Inflammatory macrophage treated with lipopolysaccharide for 1 hour (primary cell): ENCODE data around the gene PROX1.

ENCODE experiments used
- DNase-seq, 2 donors: peaks; one replicate each; pipeline ENCODE4 v3.0.0-alpha.2; 2020 to 2022

The PROX1 gene

GRCh38 chr1:213998785-213999184 lies 11.0 kb downstream of the PROX1 start:
- DNase-seq = no peak

- no peak for DNase-seq
These were observed 12.0 kb downstream of the PROX1 start for GRCh38 chr1:213999732-214000131.

GRCh38 chr1:214002060-214002459 lies 14.3 kb downstream of the PROX1 start:
- DNase-seq = no peak

GRCh38 chr1:214002472-214002871 lies 14.7 kb downstream of the PROX1 start:
- no peak for DNase-seq

GRCh38 chr1:214003233-214003632 lies 15.5 kb downstream of the PROX1 start:
- no peak for DNase-seq

- DNase-seq = no peak
These were observed 16.2 kb downstream of the PROX1 start for GRCh38 chr1:214004014-214004413.

- no peak for DNase-seq
These were observed 17.0 kb downstream of the PROX1 start for GRCh38 chr1:214004795-214005194.

- no peak for DNase-seq
These were observed 17.9 kb downstream of the PROX1 start for GRCh38 chr1:214005708-214006107.

GRCh38 chr1:214006845-214007244 lies 19.1 kb downstream of the PROX1 start:
- no peak for DNase-seq

- no peak for DNase-seq
These were observed 20.6 kb downstream of the PROX1 start for GRCh38 chr1:214008347-214008746.

GRCh38 chr1:214008791-214009422 lies 21.1 kb downstream of the PROX1 start:
- DNase-seq = no peak

GRCh38 chr1:214009423-214010196 lies 21.8 kb downstream of the PROX1 start:
- no peak for DNase-seq

GRCh38 chr1:214010197-214010573 lies 22.4 kb downstream of the PROX1 start:
- DNase-seq = no peak

- no peak for DNase-seq
These were observed 22.9 kb downstream of the PROX1 start for GRCh38 chr1:214010717-214011116.

- DNase-seq = no peak
These were observed 24.6 kb downstream of the PROX1 start for GRCh38 chr1:214012418-214012817.

- DNase-seq = no peak
These were observed 26.0 kb downstream of the PROX1 start for GRCh38 chr1:214013614-214014377.

GRCh38 chr1:214014730-214015129 lies 27.0 kb downstream of the PROX1 start:
- DNase-seq = no peak

GRCh38 chr1:214017191-214017982 lies 29.6 kb downstream of the PROX1 start:
- no peak for DNase-seq

- DNase-seq = no peak
These were observed 30.9 kb downstream of the PROX1 start for GRCh38 chr1:214018386-214019268.

GRCh38 chr1:214019499-214019898 lies 31.7 kb downstream of the PROX1 start:
- no peak for DNase-seq

GRCh38 chr1:214021321-214021720 lies 33.5 kb downstream of the PROX1 start:
- DNase-seq = no peak

GRCh38 chr1:214022229-214022791 lies 34.5 kb downstream of the PROX1 start:
- no peak for DNase-seq
